Pancreas (tissue), 10 donors: ENCODE measurements around the gene GABARAP. TPM values are rescaled to one million over a fixed set of nuclear protein-coding genes. Genes with fewer than 3 reads are reported as not detected.

Experiments
- ATAC-seq, 4 donors: fragments of 200-7000 bp; cut with Tn5 transposase; one replicate each; pipeline versions ENCODE4 v1.8.0 to v1.9.1; 2020; ENCODE audit warnings: mild to moderate bottlenecking in 4 of 4, moderate library complexity in 4 of 4
- DNase-seq, 6 donors: peaks; one replicate each; pipeline ENCODE4 v3.0.0-alpha.2; 2020
- FAIRE-seq: peaks from 2 replicates; lab custom pipeline; 2012; peaks lifted over from hg19 to GRCh38; lab: Jason Lieb, UNC
- H3K27ac ChIP-seq, 4 donors: fragments of 200-600 bp; sonication (generic); 1 replicate in 3 of 4; 2 replicates in 1 of 4; pipeline versions ENCODE4 v1.5.0 to v1.8.0; 2020
- H3K27me3 ChIP-seq, 4 donors: fragments of 200-600 bp; one replicate each; pipeline ENCODE4 v1.8.0; 2021
- H3K36me3 ChIP-seq, 3 donors: fragments of 200-600 bp; sonication (generic) in 1 of 3; one replicate each; pipeline versions ENCODE4 v1.5.0 to v1.8.0; 2020 to 2021
- H3K4me1 ChIP-seq, 3 donors: fragments of 200-600 bp; one replicate each; pipeline ENCODE4 v1.8.0; 2021
- H3K4me3 ChIP-seq, 4 donors: fragments of 200-600 bp; sonication (generic) in 2 of 4; one replicate each; pipeline versions ENCODE4 v1.5.0 to v1.8.0; 2020 to 2021
- H3K9me3 ChIP-seq, 4 donors: fragments of 200-600 bp; one replicate each; pipeline ENCODE4 v1.8.0; 2021
- WGBS, 2 donors: extraction: QIAGEN DNeasy Blood & Tissue Kit; methylation state at CpG; one replicate each; pipeline ENCODE4 v1.1.7; 2013; 5-methylcytosine and 5-hydroxymethylcytosine counted together
- intact Hi-C, 3 donors: fragments of 100-400 bp; cut with DNase I; formaldehyde crosslinking; loops; one replicate each; pipeline versions ENCODE4 v1.11.1 to v1.14.2; 2022
- microRNA-seq, 2 donors: library from miRNA; unstranded; fragments of <30 nt; microRNA quantifications; one replicate each; pipeline versions ENCODE4 to v1.1.0, GENCODE V29; 2019 to 2020
- polyA plus RNA-seq, 2 donors: library from polyadenylated mRNA; stranded (reverse); fragments of 200-250 nt; gene quantifications; one replicate each; pipeline ENCODE4 v1.2.3, GENCODE V29; 2013
- total RNA-seq, 6 donors: library from RNA; stranded (reverse); fragmentation: NEBNext Ultra II Directional in 4 of 6; extraction: Animal tissue kit (Norgen Biotek cat#: 25700) in 4 of 6; gene quantifications; one replicate each; pipeline versions ENCODE4 v1.2.1 to v1.2.4, GENCODE V29; 2021 to 2023
- TF ChIP-seq, protein P1 (sequence below), 4 donors: fragments of 200-600 bp; sonication (generic) in 3 of 4; IDR thresholded peaks; one replicate each; pipeline versions ENCODE4 v1.5.0 to v1.8.0; 2021; ENCODE audit warnings: antibody characterized with exemption in 4 of 4
- donor health status: healthy with polysubstance abuse.
- donor health status: DM: no; HTN: no; CAD: no; lungs with moderate emphysema.
- donor health status: DM: no; HTN: no; CAD: no.
- donor health status: control.
- donor health status: control.
- donor health status: Bipolar disorder and iron deficiency.
- donor health status: DM: yes; HTN: yes; CAD: no.
- donor health status: DM: no; HTN: no; CAD: no.
- donor health status: DM: no; HTN: no; CAD: no.
- donor health status: DM: yes; HTN: yes; CAD: no.

The GABARAP gene
- total and polyA plus RNA-seq, 8 donors, result 231 to 639 (median 312) TPM

- Histone ChIP-seq H3K4me3 (no peak overlapping the region), H3K9me3 (no peaks in the 10 kb centered on the region), H3K27ac (no peak overlapping the region), H3K4me1 (no peaks in the 10 kb centered on the region), H3K36me3 (no peaks in the 10 kb centered on the region), H3K27me3 (no peaks in the 10 kb centered on the region)
- 71 to 75% methylated on average over 26 of the region's 26 CpGs for WGBS, 2 donors
- FAIRE-seq (no peak), DNase-seq (peak in 2 of 6 donors; percentile 47 to 57), ATAC-seq (peak; percentile 62 to 91 (median 78))
- TF ChIP-seq, protein P1, sequence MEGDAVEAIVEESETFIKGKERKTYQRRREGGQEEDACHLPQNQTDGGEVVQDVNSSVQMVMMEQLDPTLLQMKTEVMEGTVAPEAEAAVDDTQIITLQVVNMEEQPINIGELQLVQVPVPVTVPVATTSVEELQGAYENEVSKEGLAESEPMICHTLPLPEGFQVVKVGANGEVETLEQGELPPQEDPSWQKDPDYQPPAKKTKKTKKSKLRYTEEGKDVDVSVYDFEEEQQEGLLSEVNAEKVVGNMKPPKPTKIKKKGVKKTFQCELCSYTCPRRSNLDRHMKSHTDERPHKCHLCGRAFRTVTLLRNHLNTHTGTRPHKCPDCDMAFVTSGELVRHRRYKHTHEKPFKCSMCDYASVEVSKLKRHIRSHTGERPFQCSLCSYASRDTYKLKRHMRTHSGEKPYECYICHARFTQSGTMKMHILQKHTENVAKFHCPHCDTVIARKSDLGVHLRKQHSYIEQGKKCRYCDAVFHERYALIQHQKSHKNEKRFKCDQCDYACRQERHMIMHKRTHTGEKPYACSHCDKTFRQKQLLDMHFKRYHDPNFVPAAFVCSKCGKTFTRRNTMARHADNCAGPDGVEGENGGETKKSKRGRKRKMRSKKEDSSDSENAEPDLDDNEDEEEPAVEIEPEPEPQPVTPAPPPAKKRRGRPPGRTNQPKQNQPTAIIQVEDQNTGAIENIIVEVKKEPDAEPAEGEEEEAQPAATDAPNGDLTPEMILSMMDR (IDR thresholded peaks at IDR 0.05), result no peak
- intact Hi-C loops, result no loop called here
Observed at GRCh38 chr17:7191571-7192270, 50.5 kb downstream of the GABARAP start.

DNA sequence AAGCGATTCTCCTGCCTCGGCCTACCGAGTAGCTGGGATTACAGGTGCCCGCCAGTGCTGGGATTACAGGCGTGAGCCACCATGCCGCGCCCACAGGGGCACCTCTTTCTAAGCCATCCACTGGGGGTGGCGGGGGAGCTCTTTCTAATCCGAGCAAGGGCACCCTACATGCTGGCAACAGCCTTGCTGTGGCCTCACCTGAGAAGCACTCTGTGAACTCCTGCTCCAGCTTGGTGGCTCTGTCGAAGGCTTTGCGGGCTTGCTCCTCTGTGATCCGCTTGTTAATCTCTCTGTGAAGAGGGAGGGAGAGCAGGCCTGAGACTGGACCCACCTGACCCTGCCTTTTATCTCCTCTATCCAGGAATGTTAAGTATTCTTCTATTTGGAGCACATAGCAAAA is 51.2 kb downstream of the GABARAP start:
- no peak overlapping the region for H3K4me3 ChIP-seq
- FAIRE-seq (no peak), DNase-seq (peak in 2 of 6 donors; percentile 18 to 19), ATAC-seq (no peak)
- WGBS, 2 donors, result 87 to 90% methylated on average over 12 of the region's 12 CpGs
- no peaks in the 10 kb centered on the region for H3K9me3 ChIP-seq
- intact Hi-C loops, result no loop called here
- H3K27me3 ChIP-seq, result no peaks in the 10 kb centered on the region
- no peaks in the 10 kb centered on the region for H3K4me1 ChIP-seq
- H3K27ac ChIP-seq, result no peak overlapping the region
- TF ChIP-seq, protein P1 (IDR thresholded peaks at IDR 0.05), result no peak
- H3K36me3 ChIP-seq, result no peaks in the 10 kb centered on the region

DNA sequence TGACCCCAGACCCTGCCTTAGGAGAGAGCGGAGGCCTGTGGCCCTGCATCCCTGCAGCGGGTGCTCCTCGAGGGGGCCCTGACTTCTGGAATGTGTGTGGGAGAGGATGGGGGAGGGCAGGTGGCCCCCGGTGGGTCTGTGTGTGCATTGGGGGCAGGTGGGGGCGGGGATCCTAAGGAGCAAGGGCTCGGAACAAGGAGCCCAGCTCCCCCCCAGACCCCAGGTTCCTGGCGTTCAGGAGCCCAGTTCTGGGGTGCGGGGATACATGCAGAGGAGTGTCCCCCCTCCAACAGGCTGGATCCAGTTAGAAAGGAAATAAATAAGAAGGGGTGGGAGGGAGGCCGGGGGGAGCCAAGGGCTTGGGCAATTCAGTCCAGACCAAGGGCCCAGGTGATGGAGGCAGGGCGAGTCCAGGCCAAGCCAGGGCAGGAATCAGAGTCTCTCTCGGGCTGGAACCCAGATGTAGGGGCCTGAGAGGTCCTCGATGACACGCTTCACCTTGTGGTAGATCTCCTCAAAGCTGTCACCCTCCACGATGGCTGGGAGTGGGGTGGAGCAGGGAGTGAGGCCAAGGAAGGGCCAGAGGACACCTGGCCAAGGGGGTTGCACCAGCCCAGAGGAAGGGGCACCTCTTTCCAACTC is 51.9 kb downstream of the GABARAP start:
- Histone ChIP-seq H3K36me3 (no peaks in the 10 kb centered on the region), H3K27me3 (no peaks in the 10 kb centered on the region), H3K4me1 (no peaks in the 10 kb centered on the region), H3K4me3 (no peak overlapping the region), H3K9me3 (no peaks in the 10 kb centered on the region), H3K27ac (no peak overlapping the region)
- TF ChIP-seq, protein P1 (IDR thresholded peaks at IDR 0.05), result no peak
- intact Hi-C loops, result no loop called here
- FAIRE-seq, result no peak
- ATAC-seq, result no peak
- WGBS, 2 donors, result 85 to 88% methylated on average over 14 of the region's 14 CpGs
- DNase-seq, result peak in 2 of 6 donors; percentile 27 to 33

Small RNA genes within 50 kb of the gene (microRNA-seq; reads per million reads assigned to microRNA genes)
- gene MIR324, result 422 to 770 reads per million in 2 donors

Other genes with a start within 250 kb of the GABARAP start
Only the 30 nearest of the 36 such genes appear.
- gene SLC16A13, start 206.4 kb downstream of the GABARAP start, total RNA-seq, result 1 to 10 TPM in 4 of 6 donors, under 1 TPM in 2; 0.74 to 2.5 (median 1.2) TPM
- gene SLC16A13, start 206.4 kb downstream of the GABARAP start, polyA plus RNA-seq, result 1 to 10 TPM; 1.4 to 3.0 TPM
- gene SLC16A11, start 198.4 kb downstream of the GABARAP start, total RNA-seq, result 1 to 10 TPM in 5 of 6 donors, under 1 TPM in 1; 0.61 to 4.3 (median 2.6) TPM
- gene SLC16A11, start 198.4 kb downstream of the GABARAP start, polyA plus RNA-seq, result 10 to 100 TPM in 1 of 2 donors, 1 to 10 TPM in 1; 7.5 to 17.3 TPM
- 1 to 10 TPM in 3 of 6 donors, under 1 TPM in 2, not detected in 1; 0.28 to 3.6 (median 2.6) TPM for gene CLEC10A, start 162.2 kb downstream of the GABARAP start, total RNA-seq
- gene CLEC10A, start 162.2 kb downstream of the GABARAP start, polyA plus RNA-seq, result 1 to 10 TPM in 1 of 2 donors, under 1 TPM in 1; 0.80 to 1.3 TPM
- under 1 TPM in 4 of 6 donors, not detected in 2; 0.29 to 0.63 (median 0.36) TPM for gene ASGR2, start 127.6 kb downstream of the GABARAP start, total RNA-seq
- under 1 TPM; 0.46 to 0.80 TPM for gene ASGR2, start 127.6 kb downstream of the GABARAP start, polyA plus RNA-seq
- under 1 TPM in 5 of 6 donors, not detected in 1; 0.28 to 0.75 (median 0.47) TPM for gene ASGR1, start 63.1 kb downstream of the GABARAP start, total RNA-seq
- 1 to 10 TPM; 1.2 to 2.6 TPM for gene ASGR1, start 63.1 kb downstream of the GABARAP start, polyA plus RNA-seq
- 10 to 100 TPM in 1 of 6 donors, 1 to 10 TPM in 5; 2.8 to 11.3 (median 5.0) TPM for gene DLG4, start 22.6 kb downstream of the GABARAP start, total RNA-seq
- gene DLG4, start 22.6 kb downstream of the GABARAP start, polyA plus RNA-seq, result 10 to 100 TPM; 16.1 to 19.8 TPM
- gene ACADVL, start 22.5 kb downstream of the GABARAP start, total RNA-seq, result 100 to 1,000 TPM; 447 to 715 (median 568) TPM
- 1,000 to 10,000 TPM; 2,446 to 3,251 TPM for gene ACADVL, start 22.5 kb downstream of the GABARAP start, polyA plus RNA-seq
- gene DVL2, start 7.9 kb downstream of the GABARAP start, total RNA-seq, result 10 to 100 TPM in 5 of 6 donors, 1 to 10 TPM in 1; 9.6 to 26.9 (median 13.7) TPM
- gene DVL2, start 7.9 kb downstream of the GABARAP start, polyA plus RNA-seq, result 10 to 100 TPM; 17.6 to 26.4 TPM
- 10 to 100 TPM in 4 of 6 donors, 1 to 10 TPM in 2; 7.0 to 19.8 (median 11.4) TPM for gene PHF23, start 3.0 kb downstream of the GABARAP start, total RNA-seq
- gene PHF23, start 3.0 kb downstream of the GABARAP start, polyA plus RNA-seq, result 10 to 100 TPM; 11.4 to 23.3 TPM
- gene CTDNEP1, start 9.3 kb upstream of the GABARAP start, total RNA-seq, result 10 to 100 TPM; 42.0 to 75.2 (median 53.8) TPM
- gene CTDNEP1, start 9.3 kb upstream of the GABARAP start, polyA plus RNA-seq, result 10 to 100 TPM; 47.4 to 67.9 TPM
- 10 to 100 TPM; 11.7 to 27.1 (median 19.5) TPM for gene ELP5, start 9.8 kb upstream of the GABARAP start, total RNA-seq
- 10 to 100 TPM; 14.1 to 41.1 TPM for gene ELP5, start 9.8 kb upstream of the GABARAP start, polyA plus RNA-seq
- 10 to 100 TPM; 49.1 to 89.7 (median 62.7) TPM for gene CLDN7, start 20.0 kb upstream of the GABARAP start, total RNA-seq
- 10 to 100 TPM; 55.7 to 69.1 TPM for gene CLDN7, start 20.0 kb upstream of the GABARAP start, polyA plus RNA-seq
- gene SLC2A4, start 39.3 kb upstream of the GABARAP start, total RNA-seq, result under 1 TPM; 0.16 to 0.95 (median 0.37) TPM
- gene SLC2A4, start 39.3 kb upstream of the GABARAP start, polyA plus RNA-seq, result 1 to 10 TPM; 1.0 to 1.8 TPM
- under 1 TPM; 0.12 to 0.59 (median 0.29) TPM for gene YBX2, start 52.2 kb upstream of the GABARAP start, total RNA-seq
- gene YBX2, start 52.2 kb upstream of the GABARAP start, polyA plus RNA-seq, result 1 to 10 TPM; 1.2 TPM
- gene EIF5A, start 65.2 kb upstream of the GABARAP start, total RNA-seq, result 100 to 1,000 TPM; 104 to 220 (median 187) TPM
- gene EIF5A, start 65.2 kb upstream of the GABARAP start, polyA plus RNA-seq, result 100 to 1,000 TPM; 167 to 205 TPM
- gene GPS2, start 72.9 kb upstream of the GABARAP start, total RNA-seq, result 10 to 100 TPM; 22.1 to 33.5 (median 27.6) TPM
- 100 to 1,000 TPM in 1 of 2 donors, 10 to 100 TPM in 1; 68.9 to 101 TPM for gene GPS2, start 72.9 kb upstream of the GABARAP start, polyA plus RNA-seq
- 10 to 100 TPM; 12.6 to 27.1 (median 15.4) TPM for gene NEURL4, start 86.9 kb upstream of the GABARAP start, total RNA-seq
- 10 to 100 TPM; 49.0 to 72.1 TPM for gene NEURL4, start 86.9 kb upstream of the GABARAP start, polyA plus RNA-seq
- gene ACAP1, start 94.1 kb upstream of the GABARAP start, total RNA-seq, result 1 to 10 TPM; 1.6 to 5.6 (median 3.0) TPM
- gene ACAP1, start 94.1 kb upstream of the GABARAP start, polyA plus RNA-seq, result 1 to 10 TPM; 2.9 to 4.4 TPM
- 1 to 10 TPM; 3.4 to 6.6 (median 4.3) TPM for gene KCTD11, start 109.7 kb upstream of the GABARAP start, total RNA-seq
- gene KCTD11, start 109.7 kb upstream of the GABARAP start, polyA plus RNA-seq, result 1 to 10 TPM; 7.2 TPM
- not detected for gene TMEM95, start 112.7 kb upstream of the GABARAP start, total RNA-seq
- not detected for gene TMEM95, start 112.7 kb upstream of the GABARAP start, polyA plus RNA-seq
- gene TNK1, start 138.6 kb upstream of the GABARAP start, total RNA-seq, result 1 to 10 TPM; 4.9 to 9.0 (median 5.7) TPM
- gene TNK1, start 138.6 kb upstream of the GABARAP start, polyA plus RNA-seq, result 10 to 100 TPM; 10.8 to 13.8 TPM
- 10 to 100 TPM in 2 of 6 donors, 1 to 10 TPM in 4; 6.5 to 15.6 (median 9.0) TPM for gene PLSCR3, start 152.1 kb upstream of the GABARAP start, total RNA-seq
- 10 to 100 TPM; 14.0 to 20.1 TPM for gene PLSCR3, start 152.1 kb upstream of the GABARAP start, polyA plus RNA-seq
- gene TMEM256, start 161.6 kb upstream of the GABARAP start, total RNA-seq, result 10 to 100 TPM; 32.8 to 53.5 (median 43.1) TPM
- 100 to 1,000 TPM in 1 of 2 donors, 10 to 100 TPM in 1; 88.3 to 119 TPM for gene TMEM256, start 161.6 kb upstream of the GABARAP start, polyA plus RNA-seq
- gene NLGN2, start 165.4 kb upstream of the GABARAP start, total RNA-seq, result 1 to 10 TPM; 2.9 to 8.4 (median 4.5) TPM
- 10 to 100 TPM in 1 of 2 donors, 1 to 10 TPM in 1; 7.4 to 13.7 TPM for gene NLGN2, start 165.4 kb upstream of the GABARAP start, polyA plus RNA-seq
- gene SPEM1, start 177.9 kb upstream of the GABARAP start, total RNA-seq, result not detected
- not detected for gene SPEM1, start 177.9 kb upstream of the GABARAP start, polyA plus RNA-seq
- gene SPEM2, start 183.2 kb upstream of the GABARAP start, total RNA-seq, result not detected
- gene SPEM2, start 183.2 kb upstream of the GABARAP start, polyA plus RNA-seq, result not detected
- gene SPEM3, start 186.4 kb upstream of the GABARAP start, total RNA-seq, result not detected
- not detected for gene SPEM3, start 186.4 kb upstream of the GABARAP start, polyA plus RNA-seq
- 1 to 10 TPM; 2.4 to 7.8 (median 3.6) TPM for gene TMEM102, start 193.0 kb upstream of the GABARAP start, total RNA-seq
- 1 to 10 TPM; 2.2 to 2.9 TPM for gene TMEM102, start 193.0 kb upstream of the GABARAP start, polyA plus RNA-seq
- gene FGF11, start 197.1 kb upstream of the GABARAP start, total RNA-seq, result 1 to 10 TPM in 1 of 6 donors, under 1 TPM in 5; 0.09 to 1.1 (median 0.31) TPM
- gene FGF11, start 197.1 kb upstream of the GABARAP start, polyA plus RNA-seq, result under 1 TPM; 0.61 to 0.65 TPM
- gene CHRNB1, start 202.6 kb upstream of the GABARAP start, total RNA-seq, result 10 to 100 TPM in 2 of 6 donors, 1 to 10 TPM in 4; 7.5 to 15.0 (median 8.7) TPM
- gene CHRNB1, start 202.6 kb upstream of the GABARAP start, polyA plus RNA-seq, result 10 to 100 TPM in 1 of 2 donors, 1 to 10 TPM in 1; 9.7 to 11.1 TPM